CD4-positive, alpha-beta T cell (primary cell): ENCODE data around the gene GLIPR2. TPM values are rescaled to one million over a fixed set of nuclear protein-coding genes. Genes with fewer than 3 reads are reported as not detected.

Experiments
- ATAC-seq: fragments of 200-7000 bp; cut with Tn5 transposase; one replicate; pipeline ENCODE4 v1.10.0; 2022; ENCODE audit warnings: mild to moderate bottlenecking; ENCODE audit not compliant: poor library complexity
- CTCF ChIA-PET: fragments of 350-600 bp; sonication (Branson Sonifier 250); formaldehyde crosslinking; loops from one replicate; lab custom pipeline; 2021; ENCODE audit warnings: antibody characterized with exemption, inconsistent platforms; lab: Charles Lee
- POLR2A ChIA-PET: fragments of 350-600 bp; sonication (Branson Sonifier 250); formaldehyde crosslinking; loops from one replicate; lab custom pipeline; 2021; ENCODE audit warnings: antibody characterized with exemption, inconsistent platforms; lab: Charles Lee
- DNase-seq, 14 experiments: peaks; one replicate each; pipeline ENCODE4 v3.0.0-alpha.2; 2013 to 2020; ENCODE audit warnings: mixed read lengths in 2 of 14
- H3K27ac ChIP-seq, 2 donors: one replicate each; pipeline versions ENCODE4 v1.5.1 to v1.7.0; 2013; ENCODE audit warnings: low read length in 2 of 2, low read depth in 1 of 2, mild to moderate bottlenecking in 1 of 2
- H3K27me3 ChIP-seq, 2 experiments: 1 replicate in 1 of 2; 2 replicates in 1 of 2; pipeline versions ENCODE4 v1.6.1 to v1.7.0; 2013; ENCODE audit warnings: low read length in 2 of 2, control low read depth in 1 of 2, mild to moderate bottlenecking in 1 of 2, moderate library complexity in 1 of 2; ENCODE audit not compliant: insufficient read depth in 2 of 2, control insufficient read depth in 1 of 2
- H3K36me3 ChIP-seq: one replicate; pipeline ENCODE4 v1.6.1; 2013; ENCODE audit warnings: low read length, control low read depth; ENCODE audit not compliant: insufficient read depth
- H3K4me1 ChIP-seq: one replicate; pipeline ENCODE4 v1.6.1; 2013; ENCODE audit warnings: low read length, control low read depth; ENCODE audit not compliant: insufficient read depth
- H3K4me3 ChIP-seq: one replicate; pipeline ENCODE4 v1.5.1; 2013; ENCODE audit warnings: mild to moderate bottlenecking, low read length, moderate library complexity
- H3K9me3 ChIP-seq, 2 experiments: 1 replicate in 1 of 2; 2 replicates in 1 of 2; pipeline versions ENCODE4 v1.6.1 to v1.7.0; 2013; ENCODE audit warnings: low read length in 2 of 2, mild to moderate bottlenecking in 2 of 2, control low read depth in 1 of 2, moderate library complexity in 1 of 2; ENCODE audit not compliant: control insufficient read depth in 1 of 2, insufficient read depth in 1 of 2
- H3K27ac Mint-ChIP-seq: one replicate; pipeline ENCODE4 v1.8.0; 2020; ENCODE audit warnings: mixed read lengths
- H3K27me3 Mint-ChIP-seq: one replicate; pipeline ENCODE4 v1.8.0; 2021; ENCODE audit warnings: mixed read lengths
- H3K36me3 Mint-ChIP-seq: one replicate; pipeline ENCODE4 v1.8.0; 2021; ENCODE audit warnings: low read depth, mixed read lengths
- H3K4me1 Mint-ChIP-seq: one replicate; pipeline ENCODE4 v1.8.0; 2021; ENCODE audit warnings: low read depth, mixed read lengths
- H3K4me3 Mint-ChIP-seq: one replicate; pipeline ENCODE4 v1.8.0; 2020; ENCODE audit warnings: mild to moderate bottlenecking, mixed read lengths
- H3K9me3 Mint-ChIP-seq: one replicate; pipeline ENCODE4 v1.8.0; 2020; ENCODE audit warnings: mixed read lengths
- CTCF ChIP-seq: fragments of 200-600 bp; IDR thresholded peaks from one replicate; pipeline ENCODE4 v1.8.0; 2022; ENCODE audit warnings: antibody characterized with exemption, mild to moderate bottlenecking
- intact Hi-C, 2 experiments: fragments of 100-400 bp; cut with DNase I in 1 of 2; cut with micrococcal nuclease in 1 of 2; formaldehyde crosslinking; loops; one replicate each; pipeline versions ENCODE4 v1.15.1 to v1.9.0; 2023 to 2025; cut with DNase I, micrococcal nuclease
- total RNA-seq, 174 experiments: library from RNA in 2 of 174; stranded (reverse) in 2 of 174; gene quantifications; one replicate each; pipeline ENCODE4 v1.2.3 and lab custom pipeline; 2021 to 2026

GLIPR2 gene
- total RNA-seq, 2 experiments from 2014 or later = 13.6 to 13.7 TPM

- Mint-ChIP-seq H3K4me3 (peak overlapping the region; percentile 98), H3K27me3 (no peaks in the 10 kb centered on the region), H3K36me3 (peaks cover 7% of the 10 kb centered on the region), H3K4me1 (peaks cover 56% of the 10 kb centered on the region), H3K9me3 (no peaks in the 10 kb centered on the region), H3K27ac (peak overlapping the region; percentile 92)
- POLR2A ChIA-PET = interaction anchor here (1.0 to 2.2 kb wide), 9 partner anchors 8 to 101 kb away, joined by 3 to 20 read pairs (median 4); partner anchors contain the start of genes CLTA and RECK
- no peak for TF ChIP-seq CTCF
- Histone ChIP-seq H3K27ac (peak overlapping the region; percentile 53 to 59), H3K9me3 (no peaks in the 10 kb centered on the region), H3K36me3 (peaks cover under 1% of the 10 kb centered on the region), H3K4me3 (peak overlapping the region; percentile 85), H3K27me3 (no peaks in the 10 kb centered on the region), H3K4me1 (peaks cover 58% of the 10 kb centered on the region)
- DNase-seq (no peak), ATAC-seq (peak; percentile 35)
- CTCF ChIA-PET = interaction anchor here (1.0 to 2.4 kb wide), 8 partner anchors 9 to 53 kb away, joined by 3 to 17 read pairs (median 6); partner anchors contain the start of gene CLTA
- intact Hi-C loops = loop anchor here (1.0 to 2.0 kb wide), 4 partner anchors 11 to 53 kb away; partner anchors contain the start of gene CLTA (in 1 of the 2)
Measured at GRCh38 chr9:36136894-36137391, 410 bp downstream of the GLIPR2 start.

GRCh38 chr9:36137392-36138004 lies 965 bp downstream of the GLIPR2 start:
- peak overlapping the region in 1 of 2 donors; percentile 59 for H3K27ac ChIP-seq
- Mint-ChIP-seq H3K9me3 (no peaks in the 10 kb centered on the region), H3K36me3 (peaks cover 7% of the 10 kb centered on the region), H3K27me3 (no peaks in the 10 kb centered on the region), H3K4me3 (peak overlapping the region; percentile 98), H3K4me1 (peaks cover 62% of the 10 kb centered on the region), H3K27ac (peak overlapping the region; percentile 92)
- H3K36me3 ChIP-seq = peaks cover 6% of the 10 kb centered on the region
- no peaks in the 10 kb centered on the region for H3K27me3 ChIP-seq
- intact Hi-C loops = loop anchor here (1.0 to 2.0 kb wide), 2 partner anchors 11 to 35 kb away; no protein-coding TSS in a partner anchor
- ChIA-PET POLR2A (interaction anchor here (1.4 to 2.2 kb wide), 7 partner anchors 7 to 53 kb away, joined by 3 to 20 read pairs (median 6); partner anchors contain the start of gene CLTA), CTCF (interaction anchor here (1.1 to 2.4 kb wide), 6 partner anchors 9 to 53 kb away, joined by 3 to 17 read pairs (median 6); partner anchors contain the start of gene CLTA)
- DNase-seq (no peak), ATAC-seq (no peak)
- no peak for TF ChIP-seq CTCF
- H3K9me3 ChIP-seq = no peaks in the 10 kb centered on the region
- peak overlapping the region; percentile 85 for H3K4me3 ChIP-seq
- peaks cover 64% of the 10 kb centered on the region for H3K4me1 ChIP-seq

GRCh38 chr9:36138496-36138895 lies 2.0 kb downstream of the GLIPR2 start:
- Histone ChIP-seq H3K9me3 (no peaks in the 10 kb centered on the region), H3K36me3 (peaks cover 8% of the 10 kb centered on the region), H3K27ac (no peak overlapping the region), H3K27me3 (no peaks in the 10 kb centered on the region), H3K4me3 (no peak overlapping the region), H3K4me1 (peaks cover 74% of the 10 kb centered on the region)
- Mint-ChIP-seq H3K4me3 (peak overlapping the region; percentile 98), H3K4me1 (peaks cover 72% of the 10 kb centered on the region), H3K27me3 (no peaks in the 10 kb centered on the region), H3K9me3 (no peaks in the 10 kb centered on the region), H3K27ac (peak overlapping the region; percentile 92), H3K36me3 (peaks cover 7% of the 10 kb centered on the region)
- no peak for TF ChIP-seq CTCF
- DNase-seq (no peak), ATAC-seq (no peak)
- intact Hi-C loops = no loop called here
- ChIA-PET POLR2A (interaction anchor here (0.7 to 2.0 kb wide), 2 partner anchors 10 to 28 kb away, joined by 5 to 14 read pairs; no protein-coding TSS in a partner anchor), CTCF (interaction anchor here (0.9 to 6.4 kb wide), 3 partner anchors 27 to 52 kb away, joined by 3 to 33 read pairs (median 10); no protein-coding TSS in a partner anchor)
